Neuronal stem cell (in vitro differentiated cells): ENCODE data around the gene MKNK1.
A peak's percentile ranks its signal among the peaks of the same experiment; 100 is the strongest.

ENCODE experiments used
- DNase-seq: peaks from one replicate; pipeline ENCODE4 v3.0.0-alpha.2; 2013; ENCODE audit warnings: low spot score
- H2AFZ ChIP-seq: one replicate; pipeline ENCODE4 v1.6.1; 2013; ENCODE audit warnings: mild to moderate bottlenecking, low read length, inconsistent platforms
- H2AK5ac ChIP-seq: 2 replicates; pipeline ENCODE4 v1.6.1; 2013; ENCODE audit warnings: low read depth, mild to moderate bottlenecking, inconsistent platforms, low read length, moderate library complexity, mixed read lengths
- H2BK120ac ChIP-seq: 2 replicates; pipeline ENCODE4 v1.6.1; 2013; ENCODE audit warnings: low read depth, mild to moderate bottlenecking, inconsistent platforms, low read length, moderate library complexity, mixed read lengths
- H2BK12ac ChIP-seq: one replicate; pipeline ENCODE4 v1.6.1; 2013; ENCODE audit warnings: low read length, inconsistent platforms
- H2BK15ac ChIP-seq: 2 replicates; pipeline ENCODE4 v1.6.1; 2013; ENCODE audit warnings: mild to moderate bottlenecking, low read length, inconsistent platforms, mixed read lengths
- H2BK5ac ChIP-seq: one replicate; pipeline ENCODE4 v1.6.1; 2013; ENCODE audit warnings: inconsistent platforms, mild to moderate bottlenecking, low read length, moderate library complexity
- H3K14ac ChIP-seq: one replicate; pipeline ENCODE4 v1.6.1; 2013; ENCODE audit warnings: low read length, inconsistent platforms
- H3K18ac ChIP-seq: 2 replicates; pipeline ENCODE4 v1.6.1; 2013; ENCODE audit warnings: low read length, inconsistent platforms
- H3K23ac ChIP-seq: 2 replicates; pipeline ENCODE4 v1.6.1; 2013; ENCODE audit warnings: low read depth, mild to moderate bottlenecking, mixed read lengths, low read length, inconsistent platforms; ENCODE audit not compliant: poor library complexity
- H3K27ac ChIP-seq: replicated peaks from 3 replicates; pipeline ENCODE4 v1.5.1; 2013; ENCODE audit warnings: low read length, inconsistent platforms
- H3K27me3 ChIP-seq, 3 experiments: 2 replicates each; pipeline ENCODE4 v1.6.1; 2013; ENCODE audit warnings: low read length in 3 of 3, mild to moderate bottlenecking in 2 of 3, inconsistent platforms in 1 of 3, low read depth in 1 of 3, mixed read lengths in 1 of 3, moderate library complexity in 1 of 3; ENCODE audit not compliant: control insufficient read depth in 3 of 3, insufficient read depth in 3 of 3
- H3K36me3 ChIP-seq, 2 donors: replicated peaks in 1 of 2; 2 replicates each; pipeline ENCODE4 v1.6.1; 2013; ENCODE audit warnings: low read length in 2 of 2; ENCODE audit not compliant: control insufficient read depth in 2 of 2, insufficient read depth in 2 of 2
- H3K4ac ChIP-seq: 2 replicates; pipeline ENCODE4 v1.6.1; 2013; ENCODE audit warnings: inconsistent platforms, mild to moderate bottlenecking, low read length, moderate library complexity
- H3K4me1 ChIP-seq, 2 donors: 1 replicate in 1 of 2; 2 replicates in 1 of 2; pipeline ENCODE4 v1.6.1; 2013; ENCODE audit warnings: low read length in 2 of 2, low read depth in 1 of 2; ENCODE audit not compliant: control insufficient read depth in 2 of 2, insufficient read depth in 1 of 2
- H3K4me2 ChIP-seq: one replicate; pipeline ENCODE4 v1.6.1; 2013; ENCODE audit warnings: mild to moderate bottlenecking, low read length, inconsistent platforms; ENCODE audit not compliant: insufficient read depth, poor library complexity, severe bottlenecking
- H3K4me3 ChIP-seq, 2 donors: 2 replicates each; pipeline ENCODE4 v1.5.1; 2013; ENCODE audit warnings: low read length in 2 of 2, mild to moderate bottlenecking in 2 of 2, inconsistent platforms in 1 of 2, moderate library complexity in 1 of 2
- H3K79me1 ChIP-seq: one replicate; pipeline ENCODE4 v1.6.1; 2013; ENCODE audit warnings: low read depth, mild to moderate bottlenecking, inconsistent platforms, low read length, moderate library complexity
- H3K9ac ChIP-seq: one replicate; pipeline ENCODE4 v1.6.1; 2013; ENCODE audit warnings: mild to moderate bottlenecking, low read depth, low read length, inconsistent platforms; ENCODE audit not compliant: poor library complexity
- H3K9me3 ChIP-seq, 2 donors: replicated peaks in 1 of 2; 2 replicates each; pipeline versions ENCODE3 to v1.6.1; 2013; ENCODE audit warnings: low read length in 2 of 2, mild to moderate bottlenecking in 2 of 2, inconsistent platforms in 1 of 2, low read depth in 1 of 2, mixed read lengths in 1 of 2, moderate library complexity in 1 of 2; ENCODE audit not compliant: control insufficient read depth in 2 of 2, insufficient read depth in 1 of 2
- H4K8ac ChIP-seq: one replicate; pipeline ENCODE4 v1.6.1; 2013; ENCODE audit warnings: low read depth, mild to moderate bottlenecking, inconsistent platforms, low read length, moderate library complexity
- H4K91ac ChIP-seq: one replicate; pipeline ENCODE4 v1.6.1; 2013; ENCODE audit warnings: low read length, low read depth, mild to moderate bottlenecking, inconsistent platforms; ENCODE audit not compliant: poor library complexity
- WGBS, 2 donors: extraction: QIAGEN DNeasy Blood & Tissue Kit; methylation state at CpG; one replicate each; pipeline ENCODE4 v1.1.7; 2013; ENCODE audit warnings: missing lambda C conversion rate in 2 of 2, mixed read lengths in 1 of 2; ENCODE audit not compliant: insufficient read length in 2 of 2, insufficient replicate concordance in 1 of 2; ENCODE audit errors: extremely low coverage in 2 of 2; 5-methylcytosine and 5-hydroxymethylcytosine counted together

Gene MKNK1

GRCh38 chr1:46549697-46550681 is 54.1 kb downstream of the MKNK1 start:
- Histone ChIP-seq H2BK12ac (peak overlapping the region; percentile 85), H3K79me1 (no peaks in the 10 kb centered on the region), H3K4me3 (no peak overlapping the region), H3K23ac (peak overlapping the region; percentile 82), H2AFZ (peak overlapping the region; percentile 59), H4K8ac (no peak overlapping the region), H2BK5ac (no peak overlapping the region), H3K36me3 (no peaks in the 10 kb centered on the region), H3K27ac (no peak overlapping the region), H3K4me1 (peaks cover 15 to 17% of the 10 kb centered on the region in 2 donors), H3K9ac (peak overlapping the region; percentile 54), H3K4ac (peak overlapping the region; percentile 61), H3K14ac (no peak overlapping the region), H3K4me2 (no peak overlapping the region), H3K27me3 (peaks cover 0 to 49% (median 14%) of the 10 kb centered on the region in 3 experiments), H2BK15ac (peak overlapping the region; percentile 90), H3K18ac (peak overlapping the region; percentile 93), H2BK120ac (peak overlapping the region; percentile 76), H2AK5ac (peak overlapping the region; percentile 80), H4K91ac (no peak overlapping the region), H3K9me3 (no peaks in the 10 kb centered on the region)
- peak; percentile 55 for DNase-seq
- no CpG with 5 or more reads among the region's 20 CpGs for WGBS, 2 donors

DNA sequence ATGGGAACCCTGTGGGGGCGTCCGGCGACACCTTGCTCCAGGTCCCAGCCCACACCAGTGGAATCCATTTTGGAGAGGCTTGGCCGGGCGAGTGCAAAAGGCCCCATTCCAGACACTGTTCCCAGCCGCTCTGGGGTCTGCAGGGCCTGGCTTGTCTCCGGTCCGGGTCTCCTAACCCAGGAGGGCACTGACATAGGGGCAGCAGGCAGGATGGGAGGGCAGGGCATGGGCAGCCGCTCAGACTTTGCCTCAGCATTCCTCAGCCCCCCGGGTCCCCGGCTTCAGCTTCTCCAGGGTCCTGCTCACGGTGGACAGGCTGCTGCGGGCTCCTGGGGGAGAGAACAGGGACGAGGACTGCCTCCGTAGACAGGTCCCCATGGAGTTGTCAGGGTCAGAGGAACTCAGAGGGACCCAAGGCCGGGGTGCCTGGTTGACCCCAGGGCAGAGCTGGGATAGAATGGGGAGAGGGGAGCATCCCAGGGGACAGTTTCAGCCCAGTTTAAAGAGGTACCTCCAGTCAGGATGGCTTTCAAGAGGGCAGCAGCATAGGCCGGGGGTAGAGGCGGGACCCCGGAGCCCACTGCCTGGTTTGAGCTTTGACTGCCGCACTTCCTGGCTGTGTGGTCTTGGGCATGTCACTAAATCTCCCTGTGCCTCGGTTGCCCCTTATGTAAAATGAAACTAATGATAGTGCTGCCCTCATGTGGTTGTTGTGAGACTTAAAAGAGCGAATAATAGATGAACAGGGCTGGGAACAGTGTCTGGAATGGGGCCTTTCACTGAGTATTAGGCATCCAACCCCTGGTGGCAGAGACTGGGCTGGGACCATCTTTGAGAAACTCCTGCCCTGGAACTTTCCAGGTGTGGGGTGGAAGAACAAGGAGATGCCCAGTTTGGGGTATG is 56.3 kb downstream of the MKNK1 start:
- H3K79me1 ChIP-seq: no peaks in the 10 kb centered on the region
- no peak overlapping the region for H2BK120ac ChIP-seq
- H4K8ac ChIP-seq: no peak overlapping the region
- H2BK12ac ChIP-seq: no peak overlapping the region
- peak overlapping the region; percentile 54 for H3K18ac ChIP-seq
- no peak overlapping the region for H3K14ac ChIP-seq
- H3K4me1 ChIP-seq: peaks cover 11 to 26% of the 10 kb centered on the region in 2 donors
- H2AFZ ChIP-seq: no peak overlapping the region
- H2BK5ac ChIP-seq: no peak overlapping the region
- H3K27me3 ChIP-seq: peaks cover 13 to 68% (median 36%) of the 10 kb centered on the region in 3 experiments
- peak overlapping the region; percentile 77 for H2AK5ac ChIP-seq
- peak overlapping the region; percentile 79 for H2BK15ac ChIP-seq
- no peak overlapping the region for H3K4me3 ChIP-seq
- DNase-seq: no peak
- no peak overlapping the region for H3K4me2 ChIP-seq
- H3K27ac ChIP-seq: no peak overlapping the region
- WGBS, 2 donors: no CpG with 5 or more reads among the region's 22 CpGs
- H3K4ac ChIP-seq: peak overlapping the region; percentile 79
- H3K23ac ChIP-seq: no peak overlapping the region
- no peaks in the 10 kb centered on the region for H3K36me3 ChIP-seq
- H3K9me3 ChIP-seq: peaks cover 0 to 5% of the 10 kb centered on the region in 2 donors
- H3K9ac ChIP-seq: no peak overlapping the region
- H4K91ac ChIP-seq: no peak overlapping the region

DNA sequence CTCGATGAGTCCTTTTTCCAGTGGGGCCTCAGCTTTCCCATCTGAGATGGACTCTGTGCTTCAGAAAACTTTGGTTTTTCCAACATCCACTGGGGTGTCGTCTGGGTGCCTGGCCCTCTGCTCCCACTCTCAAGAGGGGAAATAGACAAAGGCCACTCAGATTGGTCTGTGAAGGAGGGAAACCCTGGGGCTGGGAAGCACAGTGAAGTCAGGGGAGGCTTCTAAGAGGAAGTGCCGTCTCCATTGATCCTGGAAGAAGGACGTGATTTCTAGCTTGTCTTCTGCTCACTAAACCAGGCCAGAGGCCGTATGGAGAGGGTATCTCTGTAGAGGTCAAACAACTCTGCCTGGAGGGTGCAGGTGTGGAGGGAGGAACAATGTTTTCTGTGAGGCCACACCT is 57.9 kb downstream of the MKNK1 start:
- H2AK5ac ChIP-seq: no peak overlapping the region
- no peak overlapping the region for H3K23ac ChIP-seq
- no peaks in the 10 kb centered on the region for H3K79me1 ChIP-seq
- no peak overlapping the region for H3K4me3 ChIP-seq
- no peak for DNase-seq
- no peak overlapping the region for H3K18ac ChIP-seq
- peaks cover 0 to 5% of the 10 kb centered on the region in 2 donors for H3K9me3 ChIP-seq
- WGBS, 2 donors: no CpG with 5 or more reads among the region's 5 CpGs
- no peak overlapping the region for H3K14ac ChIP-seq
- no peak overlapping the region for H2BK120ac ChIP-seq
- no peak overlapping the region for H2BK12ac ChIP-seq
- H2BK5ac ChIP-seq: no peak overlapping the region
- H3K27ac ChIP-seq: no peak overlapping the region
- H4K8ac ChIP-seq: no peak overlapping the region
- H2AFZ ChIP-seq: no peak overlapping the region
- no peaks in the 10 kb centered on the region for H3K36me3 ChIP-seq
- H2BK15ac ChIP-seq: no peak overlapping the region
- no peak overlapping the region for H3K4me2 ChIP-seq
- no peak overlapping the region for H4K91ac ChIP-seq
- H3K27me3 ChIP-seq: peaks cover 13 to 68% (median 47%) of the 10 kb centered on the region in 3 experiments
- no peak overlapping the region for H3K4ac ChIP-seq
- H3K4me1 ChIP-seq: peaks cover 11 to 26% of the 10 kb centered on the region in 2 donors
- no peak overlapping the region for H3K9ac ChIP-seq
